ENCODE measurements around the gene ZNF124. TPM values are rescaled to one million over a fixed set of nuclear protein-coding genes. Genes with fewer than 3 reads are reported as not detected.

The ZNF124 gene
- total and polyA plus RNA-seq, 2 of the 13 experiments (the other 11 are each of a cell fraction or from before 2014, with no cell fraction given) = 9.7 to 134 TPM

DNA sequence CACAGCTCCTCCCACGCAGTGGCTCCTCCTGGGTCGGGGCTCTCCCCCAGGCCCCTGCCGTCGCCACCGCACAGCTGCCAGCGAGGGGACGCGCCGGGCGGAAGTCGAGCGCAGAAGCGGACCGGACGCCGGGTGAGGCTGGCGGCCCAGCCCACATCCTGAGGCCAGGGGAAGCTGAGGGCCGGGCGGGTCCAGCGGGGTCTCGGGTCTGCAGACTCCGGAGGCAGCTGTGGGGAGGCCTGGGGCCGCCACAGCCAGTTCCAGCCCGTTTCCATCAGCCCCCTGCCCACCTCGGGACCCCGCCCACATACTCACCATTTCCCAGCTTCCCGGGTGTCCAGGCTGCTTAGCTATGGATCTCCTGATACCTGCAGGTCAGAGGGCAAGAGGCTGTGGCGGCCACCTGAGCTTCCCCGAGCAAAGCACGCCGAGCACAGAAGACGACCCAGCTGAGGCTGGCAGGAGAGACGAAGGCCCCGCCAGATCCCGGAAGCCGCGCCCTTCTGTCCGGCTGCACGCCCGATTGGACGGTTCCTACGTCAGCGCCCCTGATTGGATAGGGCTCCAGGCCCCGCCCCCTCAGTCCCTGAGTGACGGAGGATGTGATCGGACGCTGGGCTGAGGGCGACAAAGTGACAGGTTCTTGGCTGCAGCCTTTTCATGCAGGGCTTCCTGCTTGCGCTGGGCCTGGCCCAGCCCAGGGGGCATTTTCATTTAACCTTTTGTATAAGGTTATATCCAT, 38.7 kb upstream of the ZNF124 start (continued):
- peak; percentile 35; the same call in 1 of the 2 replicates for TF ChIP-seq RXRA (CRISPR knock-in tag; IDR thresholded peaks at IDR 0.05)
- TF ChIP-seq ZNF816 (CRISPR knock-in tag; IDR thresholded peaks at IDR 0.05; ENCODE audit: borderline replicate concordance) = 0 out of 2 replicates have a peak, but pooled peaks have one; percentile 48
- no peak for TF ChIP-seq ZSCAN21 (CRISPR knock-in tag; IDR thresholded peaks at IDR 0.05; ENCODE audit: borderline replicate concordance)
- TF ChIP-seq ZNF841 (CRISPR knock-in tag; IDR thresholded peaks at IDR 0.05; ENCODE audit: borderline replicate concordance) = no peak
- TF ChIP-seq, protein P1, sequence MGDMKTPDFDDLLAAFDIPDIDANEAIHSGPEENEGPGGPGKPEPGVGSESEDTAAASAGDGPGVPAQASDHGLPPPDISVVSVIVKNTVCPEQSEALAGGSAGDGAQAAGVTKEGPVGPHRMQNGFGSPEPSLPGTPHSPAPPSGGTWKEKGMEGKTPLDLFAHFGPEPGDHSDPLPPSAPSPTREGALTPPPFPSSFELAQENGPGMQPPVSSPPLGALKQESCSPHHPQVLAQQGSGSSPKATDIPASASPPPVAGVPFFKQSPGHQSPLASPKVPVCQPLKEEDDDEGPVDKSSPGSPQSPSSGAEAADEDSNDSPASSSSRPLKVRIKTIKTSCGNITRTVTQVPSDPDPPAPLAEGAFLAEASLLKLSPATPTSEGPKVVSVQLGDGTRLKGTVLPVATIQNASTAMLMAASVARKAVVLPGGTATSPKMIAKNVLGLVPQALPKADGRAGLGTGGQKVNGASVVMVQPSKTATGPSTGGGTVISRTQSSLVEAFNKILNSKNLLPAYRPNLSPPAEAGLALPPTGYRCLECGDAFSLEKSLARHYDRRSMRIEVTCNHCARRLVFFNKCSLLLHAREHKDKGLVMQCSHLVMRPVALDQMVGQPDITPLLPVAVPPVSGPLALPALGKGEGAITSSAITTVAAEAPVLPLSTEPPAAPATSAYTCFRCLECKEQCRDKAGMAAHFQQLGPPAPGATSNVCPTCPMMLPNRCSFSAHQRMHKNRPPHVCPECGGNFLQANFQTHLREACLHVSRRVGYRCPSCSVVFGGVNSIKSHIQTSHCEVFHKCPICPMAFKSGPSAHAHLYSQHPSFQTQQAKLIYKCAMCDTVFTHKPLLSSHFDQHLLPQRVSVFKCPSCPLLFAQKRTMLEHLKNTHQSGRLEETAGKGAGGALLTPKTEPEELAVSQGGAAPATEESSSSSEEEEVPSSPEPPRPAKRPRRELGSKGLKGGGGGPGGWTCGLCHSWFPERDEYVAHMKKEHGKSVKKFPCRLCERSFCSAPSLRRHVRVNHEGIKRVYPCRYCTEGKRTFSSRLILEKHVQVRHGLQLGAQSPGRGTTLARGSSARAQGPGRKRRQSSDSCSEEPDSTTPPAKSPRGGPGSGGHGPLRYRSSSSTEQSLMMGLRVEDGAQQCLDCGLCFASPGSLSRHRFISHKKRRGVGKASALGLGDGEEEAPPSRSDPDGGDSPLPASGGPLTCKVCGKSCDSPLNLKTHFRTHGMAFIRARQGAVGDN (CRISPR knock-in tag; IDR thresholded peaks at IDR 0.05) = peak; percentile 84
- no peak for TF ChIP-seq ZEB1 (IDR thresholded peaks at IDR 0.05; ENCODE audit: insufficient replicate concordance, low read depth)
- TF ChIP-seq, protein P2, sequence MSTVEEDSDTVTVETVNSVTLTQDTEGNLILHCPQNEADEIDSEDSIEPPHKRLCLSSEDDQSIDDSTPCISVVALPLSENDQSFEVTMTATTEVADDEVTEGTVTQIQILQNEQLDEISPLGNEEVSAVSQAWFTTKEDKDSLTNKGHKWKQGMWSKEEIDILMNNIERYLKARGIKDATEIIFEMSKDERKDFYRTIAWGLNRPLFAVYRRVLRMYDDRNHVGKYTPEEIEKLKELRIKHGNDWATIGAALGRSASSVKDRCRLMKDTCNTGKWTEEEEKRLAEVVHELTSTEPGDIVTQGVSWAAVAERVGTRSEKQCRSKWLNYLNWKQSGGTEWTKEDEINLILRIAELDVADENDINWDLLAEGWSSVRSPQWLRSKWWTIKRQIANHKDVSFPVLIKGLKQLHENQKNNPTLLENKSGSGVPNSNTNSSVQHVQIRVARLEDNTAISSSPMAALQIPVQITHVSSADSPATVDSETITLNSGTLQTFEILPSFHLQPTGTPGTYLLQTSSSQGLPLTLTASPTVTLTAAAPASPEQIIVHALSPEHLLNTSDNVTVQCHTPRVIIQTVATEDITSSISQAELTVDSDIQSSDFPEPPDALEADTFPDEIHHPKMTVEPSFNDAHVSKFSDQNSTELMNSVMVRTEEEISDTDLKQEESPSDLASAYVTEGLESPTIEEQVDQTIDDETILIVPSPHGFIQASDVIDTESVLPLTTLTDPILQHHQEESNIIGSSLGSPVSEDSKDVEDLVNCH (CRISPR knock-in tag; IDR thresholded peaks at IDR 0.05) = no peak
- peak; percentile 60 for TF ChIP-seq ETV5 (CRISPR knock-in tag; IDR thresholded peaks at IDR 0.05; ENCODE audit: borderline replicate concordance)
- peak; percentile 77 for TF ChIP-seq CREM (IDR thresholded peaks at IDR 0.05)
- TF ChIP-seq CREM (CRISPR knock-in tag; IDR thresholded peaks at IDR 0.05) = no peak
- TF ChIP-seq, protein P3, sequence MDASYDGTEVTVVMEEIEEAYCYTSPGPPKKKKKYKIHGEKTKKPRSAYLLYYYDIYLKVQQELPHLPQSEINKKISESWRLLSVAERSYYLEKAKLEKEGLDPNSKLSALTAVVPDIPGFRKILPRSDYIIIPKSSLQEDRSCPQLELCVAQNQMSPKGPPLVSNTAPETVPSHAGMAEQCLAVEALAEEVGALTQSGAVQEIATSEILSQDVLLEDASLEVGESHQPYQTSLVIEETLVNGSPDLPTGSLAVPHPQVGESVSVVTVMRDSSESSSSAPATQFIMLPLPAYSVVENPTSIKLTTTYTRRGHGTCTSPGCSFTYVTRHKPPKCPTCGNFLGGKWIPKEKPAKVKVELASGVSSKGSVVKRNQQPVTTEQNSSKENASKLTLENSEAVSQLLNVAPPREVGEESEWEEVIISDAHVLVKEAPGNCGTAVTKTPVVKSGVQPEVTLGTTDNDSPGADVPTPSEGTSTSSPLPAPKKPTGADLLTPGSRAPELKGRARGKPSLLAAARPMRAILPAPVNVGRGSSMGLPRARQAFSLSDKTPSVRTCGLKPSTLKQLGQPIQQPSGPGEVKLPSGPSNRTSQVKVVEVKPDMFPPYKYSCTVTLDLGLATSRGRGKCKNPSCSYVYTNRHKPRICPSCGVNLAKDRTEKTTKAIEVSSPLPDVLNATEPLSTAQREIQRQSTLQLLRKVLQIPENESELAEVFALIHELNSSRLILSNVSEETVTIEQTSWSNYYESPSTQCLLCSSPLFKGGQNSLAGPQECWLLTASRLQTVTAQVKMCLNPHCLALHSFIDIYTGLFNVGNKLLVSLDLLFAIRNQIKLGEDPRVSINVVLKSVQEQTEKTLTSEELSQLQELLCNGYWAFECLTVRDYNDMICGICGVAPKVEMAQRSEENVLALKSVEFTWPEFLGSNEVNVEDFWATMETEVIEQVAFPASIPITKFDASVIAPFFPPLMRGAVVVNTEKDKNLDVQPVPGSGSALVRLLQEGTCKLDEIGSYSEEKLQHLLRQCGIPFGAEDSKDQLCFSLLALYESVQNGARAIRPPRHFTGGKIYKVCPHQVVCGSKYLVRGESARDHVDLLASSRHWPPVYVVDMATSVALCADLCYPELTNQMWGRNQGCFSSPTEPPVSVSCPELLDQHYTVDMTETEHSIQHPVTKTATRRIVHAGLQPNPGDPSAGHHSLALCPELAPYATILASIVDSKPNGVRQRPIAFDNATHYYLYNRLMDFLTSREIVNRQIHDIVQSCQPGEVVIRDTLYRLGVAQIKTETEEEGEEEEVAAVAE (CRISPR knock-in tag; IDR thresholded peaks at IDR 0.05; ENCODE audit: borderline replicate concordance) = peak; percentile 98
- TF ChIP-seq MED8 (CRISPR knock-in tag; IDR thresholded peaks at IDR 0.05; ENCODE audit: insufficient replicate concordance) = peak; percentile 54
- TF ChIP-seq MATR3 (CRISPR knock-in tag; IDR thresholded peaks at IDR 0.05) = no peak
- TF ChIP-seq, protein P4, sequence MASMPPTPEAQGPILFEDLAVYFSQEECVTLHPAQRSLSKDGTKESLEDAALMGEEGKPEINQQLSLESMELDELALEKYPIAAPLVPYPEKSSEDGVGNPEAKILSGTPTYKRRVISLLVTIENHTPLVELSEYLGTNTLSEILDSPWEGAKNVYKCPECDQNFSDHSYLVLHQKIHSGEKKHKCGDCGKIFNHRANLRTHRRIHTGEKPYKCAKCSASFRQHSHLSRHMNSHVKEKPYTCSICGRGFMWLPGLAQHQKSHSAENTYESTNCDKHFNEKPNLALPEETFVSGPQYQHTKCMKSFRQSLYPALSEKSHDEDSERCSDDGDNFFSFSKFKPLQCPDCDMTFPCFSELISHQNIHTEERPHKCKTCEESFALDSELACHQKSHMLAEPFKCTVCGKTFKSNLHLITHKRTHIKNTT (CRISPR knock-in tag; IDR thresholded peaks at IDR 0.05) = no peak
- 0 out of 2 replicates have a peak, but pooled peaks have one; percentile 40 for TF ChIP-seq ARID2 (CRISPR knock-in tag; IDR thresholded peaks at IDR 0.05; ENCODE audit: borderline replicate concordance)
- TF ChIP-seq ZNF605 (CRISPR knock-in tag; IDR thresholded peaks at IDR 0.05) = peak; percentile 86
- TF ChIP-seq SOX5 (CRISPR knock-in tag; IDR thresholded peaks at IDR 0.05; ENCODE audit: borderline replicate concordance) = peak; percentile 16; the same call in 1 of the 2 replicates

Measured in HepG2 (cell line).